ENCODE measurements around the gene OR6C76.
"Not testable (repeated sequence)": the region's sequence is repeated elsewhere in the genome, so short reads cannot be mapped to it uniquely, and the experiment has no call there.

The OR6C76 gene

DNA sequence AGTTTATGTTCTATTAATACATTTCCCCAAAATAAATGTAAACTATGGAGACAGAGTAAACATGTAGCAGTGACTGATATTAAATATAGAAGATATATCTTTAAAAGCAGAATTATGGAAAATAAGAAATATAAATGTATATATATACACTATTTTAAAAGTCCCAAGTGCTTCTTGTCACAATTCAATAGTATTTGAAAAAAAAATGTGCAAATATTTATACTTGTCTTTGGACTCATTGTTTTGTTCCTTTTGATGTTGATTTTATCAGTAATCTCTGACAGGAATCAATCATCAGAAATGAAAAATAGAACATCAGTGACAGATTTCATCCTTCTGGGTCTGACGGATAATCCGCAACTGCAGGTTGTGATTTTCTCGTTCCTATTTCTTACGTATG is at the start of gene OR6C76:
TSS of gene OR6C76 (plus strand) at position 301 of the 400 bp plus-strand sequence. CDS start at position 301, 0 bp downstream.
- DNase-seq (ENCODE audit: low read depth, low spot score): no peak

DNA sequence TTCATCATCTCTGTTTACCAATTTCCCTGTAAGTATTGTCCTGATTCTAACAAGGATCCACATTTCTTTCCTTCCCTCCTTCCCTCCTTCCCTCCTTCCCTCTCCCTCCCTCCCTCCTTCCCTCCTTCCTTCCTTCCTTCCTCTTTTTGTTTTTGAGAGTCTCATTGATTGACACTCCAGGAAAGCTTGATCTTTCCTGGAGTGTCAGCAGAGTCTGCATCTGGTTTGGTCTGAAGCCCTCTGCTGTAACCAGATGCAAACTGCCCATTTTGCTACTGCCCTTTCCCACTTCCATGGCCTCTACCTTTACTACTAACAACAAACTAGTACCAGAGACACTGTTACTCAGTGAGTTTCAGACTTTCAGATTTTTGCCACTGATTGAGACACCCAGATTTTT is 40.2 kb upstream of the OR6C76 start:
- no peak for DNase-seq (ENCODE audit: low read depth, low spot score)

- no peak for DNase-seq (ENCODE audit: low read depth, low spot score)
Measured at GRCh38 chr12:55392032-55392795, 33.8 kb upstream of the OR6C76 start.

- no peak for DNase-seq (ENCODE audit: low read depth, low spot score)
Measured at GRCh38 chr12:55396326-55396725, 29.7 kb upstream of the OR6C76 start.

- no peak for DNase-seq (ENCODE audit: low read depth, low spot score)
Measured at GRCh38 chr12:55400229-55400628, 25.8 kb upstream of the OR6C76 start, which contains the start of gene OR6C65. Gene OR6C65 (plus strand): TSS chr12:55400529. CDS start chr12:55400529, 0 bp downstream.

DNA sequence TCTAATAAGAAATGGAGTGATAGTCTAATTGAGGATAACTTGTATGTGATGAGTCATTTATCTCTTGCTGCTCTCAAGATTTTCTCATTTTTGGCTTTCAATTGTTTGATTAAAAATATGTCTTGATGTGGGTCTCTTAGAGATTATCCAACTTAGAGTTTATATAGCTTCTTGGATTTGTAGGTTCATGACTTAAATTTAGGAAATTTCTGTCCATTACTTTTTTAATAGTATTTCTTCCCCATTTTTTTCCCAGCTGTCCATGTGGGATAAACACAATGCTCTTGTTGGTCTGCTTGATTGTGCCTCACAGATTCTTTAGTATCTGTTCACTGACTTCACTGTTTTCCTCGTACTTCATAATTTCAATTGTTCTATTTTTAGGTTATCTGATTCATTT is 18.2 kb upstream of the OR6C76 start:
- no peak for DNase-seq (ENCODE audit: low read depth, low spot score)

- not testable (repeated sequence) for DNase-seq (ENCODE audit: low read depth, low spot score)
Measured at GRCh38 chr12:55409133-55409532, 16.9 kb upstream of the OR6C76 start.

- DNase-seq (ENCODE audit: low read depth, low spot score): not testable (repeated sequence)
Measured at GRCh38 chr12:55412138-55412537, 13.9 kb upstream of the OR6C76 start.

- DNase-seq (ENCODE audit: low read depth, low spot score): not testable (repeated sequence)
Measured at GRCh38 chr12:55413498-55414388, 12.3 kb upstream of the OR6C76 start.

GRCh38 chr12:55414396-55414823 is 11.6 kb upstream of the OR6C76 start:
- not testable (repeated sequence) for DNase-seq (ENCODE audit: low read depth, low spot score)

- DNase-seq (ENCODE audit: low read depth, low spot score): not testable (repeated sequence)
Measured at GRCh38 chr12:55414889-55415288, 11.2 kb upstream of the OR6C76 start.

- DNase-seq (ENCODE audit: low read depth, low spot score): no peak
Measured at GRCh38 chr12:55416961-55417360, 9.1 kb upstream of the OR6C76 start.

DNA sequence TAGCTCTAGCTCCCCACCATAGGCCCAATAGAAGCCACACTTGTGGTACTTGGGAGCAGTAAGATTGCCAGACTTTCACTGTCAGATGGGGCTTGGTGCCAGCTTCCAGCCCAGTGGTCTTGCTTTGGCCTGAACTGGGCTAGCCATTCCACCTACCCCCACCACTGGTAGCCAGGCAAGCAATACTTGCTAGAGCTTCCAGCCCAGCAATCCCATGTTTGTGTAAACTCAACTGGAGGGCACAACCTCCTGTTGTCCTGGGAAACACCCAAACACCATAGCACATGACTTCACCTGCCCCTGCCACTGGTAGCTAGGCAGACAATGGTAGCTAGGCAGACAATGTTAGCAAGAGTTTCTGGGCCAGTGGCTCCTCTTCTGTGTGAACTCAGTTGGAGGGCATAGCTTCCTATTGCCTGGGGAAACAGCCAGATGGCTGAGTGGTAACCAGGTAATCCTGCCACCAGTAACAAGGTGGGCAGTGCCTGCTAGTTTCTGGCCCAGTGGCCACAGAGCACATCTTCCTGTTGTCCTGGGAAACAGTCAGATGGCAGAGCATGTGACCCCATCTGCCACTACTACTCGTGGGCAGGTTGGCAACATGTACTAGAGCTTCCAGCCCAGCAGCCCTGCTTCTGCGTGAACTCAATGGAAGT is 5.6 kb upstream of the OR6C76 start:
- DNase-seq (ENCODE audit: low read depth, low spot score): no peak

DNA sequence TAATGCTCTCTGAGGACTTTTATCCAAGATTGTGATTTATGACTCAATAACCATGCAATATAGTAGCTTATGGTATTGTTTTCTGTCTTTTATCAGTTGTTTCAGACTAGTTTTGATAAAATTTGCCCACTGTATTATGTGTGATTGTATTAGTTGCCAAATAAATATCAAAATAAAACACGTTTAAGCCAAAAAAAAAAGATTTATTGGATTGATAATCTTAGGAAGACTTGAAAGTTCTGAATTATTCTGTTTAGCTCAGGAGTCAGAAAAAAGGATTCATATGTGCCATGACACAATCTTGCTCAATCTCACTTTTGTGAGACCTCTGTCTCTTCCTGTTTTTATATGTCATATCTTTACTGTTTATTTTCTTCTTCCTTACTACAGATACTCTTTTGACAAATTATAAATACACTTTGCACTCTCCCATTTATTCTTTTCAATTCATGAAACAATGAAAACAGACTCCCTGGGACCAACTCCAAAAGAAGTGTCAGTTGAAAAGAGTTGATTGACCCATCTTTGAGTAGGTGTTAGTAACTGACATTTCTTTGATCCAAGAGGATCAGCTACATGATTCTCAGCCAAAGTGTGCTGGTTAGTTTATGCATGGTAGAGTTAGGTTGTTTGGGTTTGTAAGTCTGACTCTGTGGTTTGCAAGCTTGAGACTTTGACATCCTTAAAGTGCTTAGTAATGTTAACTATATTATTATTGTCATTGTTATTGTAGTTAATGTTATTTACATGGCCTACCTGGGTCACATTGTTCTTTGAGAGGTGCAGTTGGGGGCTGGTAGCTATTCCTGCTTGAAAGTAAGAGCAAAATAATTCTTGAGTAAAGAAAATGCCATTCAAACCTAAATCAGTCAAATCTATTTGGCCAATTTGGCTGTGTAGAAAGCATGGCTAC is 2.5 kb downstream of the OR6C76 start:
- DNase-seq (ENCODE audit: low read depth, low spot score): no peak

DNA sequence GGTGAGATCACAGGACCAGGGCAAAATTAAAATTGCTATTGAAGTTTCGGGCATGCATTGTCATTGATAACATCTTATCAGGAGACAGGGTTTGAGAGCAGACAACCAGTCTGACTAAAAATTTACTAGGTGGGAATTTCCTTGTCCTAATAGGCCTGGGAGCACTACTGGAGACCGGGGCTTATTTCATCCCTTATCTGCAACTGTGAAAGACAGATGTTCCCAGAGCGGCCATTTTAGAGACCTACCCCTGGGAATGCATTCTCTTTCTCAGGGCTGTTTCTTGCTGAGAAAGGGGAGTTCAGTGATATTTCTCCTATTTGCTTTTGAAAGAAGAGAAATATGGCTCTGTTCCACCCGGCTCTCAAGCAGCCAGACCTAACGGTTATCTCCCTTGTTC is 15.2 kb downstream of the OR6C76 start:
- DNase-seq (ENCODE audit: low read depth, low spot score): not testable (repeated sequence)

GRCh38 chr12:55443776-55444175 is 17.7 kb downstream of the OR6C76 start, which contains the start of gene OR6C2:
Gene OR6C2 (plus strand): TSS chr12:55444076. CDS start chr12:55452214, 8,138 bp downstream.
- DNase-seq (ENCODE audit: low read depth, low spot score): no peak

GRCh38 chr12:55445357-55445756 is 19.3 kb downstream of the OR6C76 start:
- no peak for DNase-seq (ENCODE audit: low read depth, low spot score)

- no peak for DNase-seq (ENCODE audit: low read depth, low spot score)
Measured at GRCh38 chr12:55446326-55446725, 20.3 kb downstream of the OR6C76 start.

GRCh38 chr12:55448825-55449224 is 22.8 kb downstream of the OR6C76 start:
- no peak for DNase-seq (ENCODE audit: low read depth, low spot score)

- DNase-seq (ENCODE audit: low read depth, low spot score): not testable (repeated sequence)
Measured at GRCh38 chr12:55464926-55465325, 38.9 kb downstream of the OR6C76 start.

DNA sequence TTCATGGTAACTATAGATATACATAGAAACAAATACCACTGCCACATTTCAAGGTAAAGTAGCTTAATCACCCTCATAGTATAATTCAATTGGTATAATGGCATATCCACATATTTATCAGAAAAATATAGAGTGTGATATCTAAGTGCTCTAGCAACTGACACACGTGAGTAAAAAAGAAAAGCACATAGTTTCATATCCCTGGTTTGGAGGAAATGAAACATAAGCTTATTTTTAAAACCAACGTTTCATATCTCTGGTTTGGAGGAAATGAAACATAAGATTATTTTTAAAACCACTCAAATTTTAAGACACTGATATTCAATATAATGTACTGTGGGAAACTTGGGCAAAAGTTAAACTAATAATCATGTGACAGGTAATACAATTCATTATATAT is 41.8 kb downstream of the OR6C76 start:
- no peak for DNase-seq (ENCODE audit: low read depth, low spot score)

Data from astrocyte of the hippocampus (primary cell).